Measurements from ENCODE around the gene GLRA3.
"Not testable (repeated sequence)": the region's sequence is repeated elsewhere in the genome, so short reads cannot be mapped to it uniquely, and the experiment has no call there.

Gene GLRA3

GRCh38 chr4:174828845-174829701, at the start of gene GLRA3:
Gene GLRA3 (minus strand): TSS chr4:174829247. CDS start chr4:174828811, 436 bp downstream.
- DNase-seq (ENCODE audit: low read depth), result no peak

GRCh38 chr4:174874898-174875297, 45.9 kb upstream of the GLRA3 start:
- DNase-seq (ENCODE audit: low read depth), result no peak

- no peak for DNase-seq (ENCODE audit: low read depth)
Observed at GRCh38 chr4:174873931-174874330, 44.9 kb upstream of the GLRA3 start.

GRCh38 chr4:174873146-174873545, 44.1 kb upstream of the GLRA3 start:
- not testable (repeated sequence) for DNase-seq (ENCODE audit: low read depth)

- DNase-seq (ENCODE audit: low read depth), result no peak
Observed at GRCh38 chr4:174871407-174871806, 42.4 kb upstream of the GLRA3 start.

- DNase-seq (ENCODE audit: low read depth), result no peak
Observed at GRCh38 chr4:174870311-174870710, 41.3 kb upstream of the GLRA3 start.

- no peak for DNase-seq (ENCODE audit: low read depth)
Observed at GRCh38 chr4:174869339-174869738, 40.3 kb upstream of the GLRA3 start.

GRCh38 chr4:174867903-174868302, 38.9 kb upstream of the GLRA3 start:
- DNase-seq (ENCODE audit: low read depth), result no peak

GRCh38 chr4:174865418-174865985, 36.5 kb upstream of the GLRA3 start:
- no peak for DNase-seq (ENCODE audit: low read depth)

GRCh38 chr4:174864031-174864430, 35.0 kb upstream of the GLRA3 start:
- no peak for DNase-seq (ENCODE audit: low read depth)

GRCh38 chr4:174860588-174860987, 31.5 kb upstream of the GLRA3 start:
- no peak for DNase-seq (ENCODE audit: low read depth)

GRCh38 chr4:174859904-174860303, 30.9 kb upstream of the GLRA3 start:
- DNase-seq (ENCODE audit: low read depth), result no peak

- no peak for DNase-seq (ENCODE audit: low read depth)
Observed at GRCh38 chr4:174856926-174857800, 28.1 kb upstream of the GLRA3 start.

GRCh38 chr4:174855050-174855449, 26.0 kb upstream of the GLRA3 start:
- DNase-seq (ENCODE audit: low read depth), result no peak

- DNase-seq (ENCODE audit: low read depth), result no peak
Observed at GRCh38 chr4:174853629-174854028, 24.6 kb upstream of the GLRA3 start.

- no peak for DNase-seq (ENCODE audit: low read depth)
Observed at GRCh38 chr4:174848596-174848995, 19.5 kb upstream of the GLRA3 start.

- DNase-seq (ENCODE audit: low read depth), result no peak
Observed at GRCh38 chr4:174847801-174848427, 18.9 kb upstream of the GLRA3 start.

GRCh38 chr4:174835536-174835935, 6.5 kb upstream of the GLRA3 start:
- DNase-seq (ENCODE audit: low read depth), result no peak

GRCh38 chr4:174834477-174834876, 5.4 kb upstream of the GLRA3 start:
- DNase-seq (ENCODE audit: low read depth), result no peak

- DNase-seq (ENCODE audit: low read depth), result no peak
Observed at GRCh38 chr4:174826660-174827059, 2.4 kb downstream of the GLRA3 start.

- DNase-seq (ENCODE audit: low read depth), result no peak
Observed at GRCh38 chr4:174815282-174815681, 13.8 kb downstream of the GLRA3 start.

- DNase-seq (ENCODE audit: low read depth), result no peak
Observed at GRCh38 chr4:174813292-174813691, 15.8 kb downstream of the GLRA3 start.

Data from fibroblast of gingiva (primary cell).